ENCODE data around the gene FCGR2B. TPM values are rescaled to one million over a fixed set of nuclear protein-coding genes. Genes with fewer than 3 reads are reported as not detected.

The FCGR2B gene
- total RNA-seq, 1 donor from 2014 or later = not detected

Other genes with a start within 250 kb of the FCGR2B start
- gene FCGR2A, start 157.7 kb upstream of the FCGR2B start, total RNA-seq = not detected in 2 replicates
- gene HSPA6, start 138.6 kb upstream of the FCGR2B start, total RNA-seq = not detected in 2 replicates
- not detected in 2 replicates for gene FCGR3A, start 113.3 kb upstream of the FCGR2B start, total RNA-seq
- gene FCGR3B, start 32.0 kb upstream of the FCGR2B start, total RNA-seq = not detected in 2 replicates
- gene FCRLA, start 44.1 kb downstream of the FCGR2B start, total RNA-seq = 0.68 and 1.5 TPM in 2 replicates
- 0.21 and 0.57 TPM in 2 replicates for gene FCRLB, start 58.4 kb downstream of the FCGR2B start, total RNA-seq
- gene DUSP12, start 86.6 kb downstream of the FCGR2B start, total RNA-seq = 17.6 and 22.1 TPM in 2 replicates
- gene ATF6, start 103.2 kb downstream of the FCGR2B start, total RNA-seq = 30.2 and 32.4 TPM in 2 replicates

All from myocyte (in vitro differentiated cells).